HEK293 (cell line): ENCODE data around the gene POLR2C.

Experiments used
- CTCF ChIP-seq: fragments of 450-650 bp; formaldehyde crosslinking; IDR thresholded peaks from 2 replicates; pipeline ENCODE4 v1.5.1; 2016; ENCODE audit warnings: missing biosample characterization, missing genetic modification characterization
- EGR2 ChIP-seq: fragments of 450-650 bp; formaldehyde crosslinking; IDR thresholded peaks from 2 replicates; pipeline ENCODE4 v1.5.1; 2016; ENCODE audit warnings: low read depth, missing biosample characterization, missing genetic modification characterization
- ELK4 ChIP-seq: IDR thresholded peaks from 2 replicates; pipeline ENCODE4 v1.6.1; 2011; ENCODE audit warnings: mild to moderate bottlenecking, low read depth, low read length, borderline replicate concordance

GRCh38 chr16:57427824-57428223 lies 34.7 kb upstream of the POLR2C start:
- TF ChIP-seq EGR2 (tag by site-specific recombination) (no peak), CTCF (tag by site-specific recombination) (no peak), ELK4 (no peak)
